GM12892 (cell line): Measurements from ENCODE around the gene SNX6.
A peak's percentile ranks its signal among the peaks of the same experiment; 100 is the strongest.
"Not testable (repeated sequence)": the region's sequence is repeated elsewhere in the genome, so short reads cannot be mapped to it uniquely, and the experiment has no call there.

Source experiments
- DNase-seq: peaks from one replicate; pipeline ENCODE4 v3.0.0; 2011; ENCODE audit not compliant: insufficient read length
- FAIRE-seq: peaks from 2 replicates; lab custom pipeline; 2011; peaks lifted over from hg19 to GRCh38; lab: Jason Lieb, UNC
- POLR2A ChIP-seq: IDR thresholded peaks from 2 replicates; pipeline ENCODE4 v1.6.1; 2011; ENCODE audit warnings: low read depth, low read length, control low read depth
- POLR2AphosphoS5 ChIP-seq: IDR thresholded peaks from 2 replicates; pipeline ENCODE4 v1.6.1; 2011; ENCODE audit warnings: low read depth, low read length, control low read depth
- TAF1 ChIP-seq: IDR thresholded peaks from 2 replicates; pipeline ENCODE4 v1.6.1; 2011; ENCODE audit warnings: low read depth, mild to moderate bottlenecking, control low read depth, low read length, borderline replicate concordance

SNX6 gene

GRCh38 chr14:34554540-34555250 is 75.3 kb downstream of the SNX6 start:
- TF ChIP-seq POLR2AphosphoS5 (no peak), POLR2A (no peak), TAF1 (no peak)
- FAIRE-seq (no peak), DNase-seq (no peak)

GRCh38 chr14:34549276-34549966 is 80.5 kb downstream of the SNX6 start:
- DNase-seq = not testable (repeated sequence)

GRCh38 chr14:34548472-34548981 is 81.4 kb downstream of the SNX6 start:
- TF ChIP-seq POLR2AphosphoS5 (no peak), TAF1 (no peak), POLR2A (no peak)

More at GRCh38 chr14:34549276-34549966, 80.5 kb downstream of the SNX6 start:
- FAIRE-seq = not testable (repeated sequence)

GRCh38 chr14:34547136-34547520 is 82.8 kb downstream of the SNX6 start:
- FAIRE-seq, DNase-seq: not testable (repeated sequence)

More at GRCh38 chr14:34548472-34548981, 81.4 kb downstream of the SNX6 start:
- DNase-seq (no peak), FAIRE-seq (no peak)

GRCh38 chr14:34546272-34547135 is 83.4 kb downstream of the SNX6 start:
- not testable (repeated sequence) for DNase-seq
- FAIRE-seq = peak; percentile 95

- DNase-seq, FAIRE-seq: not testable (repeated sequence)
Measured at GRCh38 chr14:34540181-34541059, 89.5 kb downstream of the SNX6 start.

- TF ChIP-seq TAF1 (peak; percentile 59; the same call in 1 of the 2 replicates), POLR2AphosphoS5 (0 out of 2 replicates have a peak, but pooled peaks have one; percentile 56), POLR2A (peak; percentile 77; the same call in 1 of the 2 replicates)
- FAIRE-seq (peak; percentile 70), DNase-seq (peak; percentile 98)
Measured at GRCh38 chr14:34539407-34540180, 90.4 kb downstream of the SNX6 start, which contains the start of gene EAPP. Gene EAPP, minus strand, starts transcription at chr14:34539701. Its CDS starts 73 bp downstream, at chr14:34539628.

- FAIRE-seq (no peak), DNase-seq (no peak)
- TF ChIP-seq TAF1 (no peak), POLR2AphosphoS5 (no peak), POLR2A (no peak)
Measured at GRCh38 chr14:34538871-34539406, 91.0 kb downstream of the SNX6 start.

GRCh38 chr14:34538096-34538495 is 91.9 kb downstream of the SNX6 start:
- FAIRE-seq, DNase-seq: not testable (repeated sequence)

GRCh38 chr14:34537677-34538009 is 92.3 kb downstream of the SNX6 start:
- DNase-seq (no peak), FAIRE-seq (no peak)
- no peak for TF ChIP-seq POLR2A
- no peak for TF ChIP-seq TAF1
